SK-N-SH (cell line): ENCODE results near the gene UBE2L6. TPM values are rescaled to one million over a fixed set of nuclear protein-coding genes. Genes with fewer than 3 reads are reported as not detected.

Experiments
- CTCF ChIA-PET: fragments of 300-600, 350-600 bp; formaldehyde crosslinking; extraction: SDS; loops from one replicate; lab custom pipeline; 2021; lab: Yijun Ruan, JAX
- POLR2A ChIA-PET: fragments of 350-600 bp; sonication (Branson Sonifier 250); formaldehyde crosslinking; extraction: SDS; loops from one replicate; lab custom pipeline; 2020; ENCODE audit warnings: antibody characterized with exemption, inconsistent platforms; lab: Yijun Ruan, JAX
- DNase-seq: peaks from one replicate; pipeline ENCODE4 v3.0.0; 2012
- H2AFZ ChIP-seq: fragments of 200-600 bp; sonication (generic); 2 replicates; pipeline ENCODE4 v1.8.1; 2016; ENCODE audit warnings: antibody characterized with exemption, mild to moderate bottlenecking, low read depth
- H3F3A ChIP-seq: fragments of 200-600 bp; sonication (generic); replicated peaks from 2 replicates; pipeline ENCODE3; 2016; ENCODE audit warnings: antibody characterized with exemption, mild to moderate bottlenecking; ENCODE audit not compliant: insufficient read depth
- H3K27ac ChIP-seq, 2 experiments: fragments of 200-500 bp in 1 of 2; fragments of 200-600 bp in 1 of 2; sonication (Bioruptor generic) in 1 of 2; sonication (generic), shearing (Covaris generic) in 1 of 2; 2 replicates each; pipeline versions ENCODE4 v1.5.1 to v1.6.1; 2014 to 2016; ENCODE audit warnings: low read depth in 2 of 2, inconsistent platforms in 1 of 2, low read length in 1 of 2, mild to moderate bottlenecking in 1 of 2, mixed read lengths in 1 of 2
- H3K27me3 ChIP-seq: fragments of 200-600 bp; sonication (generic), shearing (Covaris generic); 2 replicates; pipeline ENCODE4 v1.6.1; 2016; ENCODE audit warnings: mixed run types; ENCODE audit not compliant: insufficient read depth
- H3K36me3 ChIP-seq, 2 experiments: fragments of 200-500 bp in 1 of 2; fragments of 200-600 bp in 1 of 2; sonication (Bioruptor generic) in 1 of 2; sonication (generic) in 1 of 2; replicated peaks in 1 of 2; 2 replicates each; pipeline versions ENCODE3 to v1.5.1; 2014 to 2016; ENCODE audit warnings: low read length in 1 of 2, mild to moderate bottlenecking in 1 of 2; ENCODE audit not compliant: insufficient read depth in 2 of 2, control insufficient read depth in 1 of 2
- H3K4me1 ChIP-seq, 2 experiments: fragments of 200-500 bp in 1 of 2; fragments of 200-600 bp in 1 of 2; sonication (Bioruptor generic) in 1 of 2; sonication (generic), shearing (Covaris generic) in 1 of 2; 2 replicates each; pipeline versions ENCODE4 v1.5.1 to v1.6.1; 2014 to 2016; ENCODE audit warnings: low read depth in 1 of 2, low read length in 1 of 2, mixed run types in 1 of 2; ENCODE audit not compliant: insufficient read depth in 2 of 2, control insufficient read depth in 1 of 2
- H3K4me2 ChIP-seq: fragments of 200-600 bp; sonication (generic), shearing (Covaris generic); 2 replicates; pipeline ENCODE4 v1.6.1; 2017; ENCODE audit warnings: mixed run types
- H3K4me3 ChIP-seq, 2 experiments: fragments of 200-500 bp in 1 of 2; fragments of 200-600 bp in 1 of 2; sonication (Bioruptor generic) in 1 of 2; sonication (generic), shearing (Covaris generic) in 1 of 2; 2 replicates each; pipeline versions ENCODE4 v1.5.1 to v1.8.1; 2014 to 2016; ENCODE audit warnings: low read depth in 2 of 2, inconsistent platforms in 1 of 2, low read length in 1 of 2, mild to moderate bottlenecking in 1 of 2, mixed read lengths in 1 of 2, moderate library complexity in 1 of 2
- H3K79me2 ChIP-seq: fragments of 200-600 bp; sonication (generic); 2 replicates; pipeline ENCODE4 v1.8.1; 2017; ENCODE audit warnings: mild to moderate bottlenecking; ENCODE audit not compliant: insufficient read depth
- H3K9ac ChIP-seq: fragments of 200-600 bp; sonication (generic); 2 replicates; pipeline ENCODE4 v1.6.1; 2017; ENCODE audit warnings: mixed run types
- H3K9me2 ChIP-seq: fragments of 200-600 bp; sonication (generic); 2 replicates; pipeline ENCODE4 v1.6.1; 2017; ENCODE audit warnings: mixed run types
- H3K9me3 ChIP-seq: fragments of 200-600 bp; sonication (generic); 2 replicates; pipeline ENCODE4 v1.6.1; 2017; ENCODE audit warnings: mixed run types, mild to moderate bottlenecking, moderate library complexity
- H4K20me1 ChIP-seq: fragments of 200-600 bp; sonication (generic); 2 replicates; pipeline ENCODE4 v1.6.1; 2017; ENCODE audit warnings: mild to moderate bottlenecking, mixed run types; ENCODE audit not compliant: insufficient read depth
- EZH2phosphoT487 ChIP-seq: fragments of 200-600 bp; sonication (generic); IDR thresholded peaks from 2 replicates; pipeline ENCODE4 v1.6.1; 2017; ENCODE audit warnings: low read depth, mixed run types, mild to moderate bottlenecking, antibody characterized with exemption, moderate library complexity, borderline replicate concordance
- GABPA ChIP-seq: IDR thresholded peaks from 2 replicates; pipeline ENCODE4 v1.4.0; 2012; ENCODE audit warnings: low read depth, mild to moderate bottlenecking
- JUND ChIP-seq: IDR thresholded peaks from 2 replicates; pipeline ENCODE4 v1.4.0; 2012
- MEF2A ChIP-seq: IDR thresholded peaks from 2 replicates; pipeline ENCODE4 v1.4.0; 2012; ENCODE audit warnings: low read depth, borderline replicate concordance
- MXI1 ChIP-seq: IDR thresholded peaks from 2 replicates; pipeline ENCODE4 v1.6.1; 2012; ENCODE audit warnings: mild to moderate bottlenecking, low read depth, low read length, improper control_type of control experiment
- NRF1 ChIP-seq: IDR thresholded peaks from 2 replicates; pipeline ENCODE4 v1.6.1; 2012; ENCODE audit warnings: low read depth, mild to moderate bottlenecking, low read length
- POLR2AphosphoS5 ChIP-seq: IDR thresholded peaks from 2 replicates; pipeline ENCODE4 v1.6.1; 2012; ENCODE audit warnings: low read depth, low read length
- RAD21 ChIP-seq: IDR thresholded peaks from 2 replicates; pipeline ENCODE4 v1.6.1; 2012; ENCODE audit warnings: mild to moderate bottlenecking, low read length
- RCOR1 ChIP-seq: fragments of 150-350 bp; IDR thresholded peaks from 2 replicates; pipeline ENCODE4 v1.6.1; 2017; ENCODE audit warnings: antibody characterized with exemption, low read length
- REST ChIP-seq: IDR thresholded peaks from 2 replicates; pipeline ENCODE4 v1.6.1; 2012; ENCODE audit warnings: mild to moderate bottlenecking, low read depth, low read length, moderate library complexity
- RFX5 ChIP-seq: IDR thresholded peaks from 2 replicates; pipeline ENCODE4 v1.6.1; 2012; ENCODE audit warnings: mild to moderate bottlenecking, improper control_type of control experiment, low read length
- SMC3 ChIP-seq: IDR thresholded peaks from 2 replicates; pipeline ENCODE4 v1.6.1; 2012; ENCODE audit warnings: low read depth, low read length, improper control_type of control experiment
- TCF12 ChIP-seq: IDR thresholded peaks from 2 replicates; pipeline ENCODE4 v1.4.0; 2012
- YY1 ChIP-seq: IDR thresholded peaks from 2 replicates; pipeline ENCODE4 v1.4.0; 2012; ENCODE audit warnings: low read depth, mild to moderate bottlenecking
- WGBS: methylation state at CpG from one replicate; pipeline ENCODE4 v1.1.6; 2017; ENCODE audit warnings: low lambda C conversion rate; 5-methylcytosine and 5-hydroxymethylcytosine counted together
- polyA plus RNA-seq, 3 experiments: library from polyadenylated mRNA; depleted of rRNA; stranded (reverse); fragments of >200 nt; gene quantifications; 2 replicates each; pipeline ENCODE4 v1.2.3, GENCODE V29; 2012
- TF ChIP-seq, protein P1 (sequence below): IDR thresholded peaks from 2 replicates; pipeline ENCODE4; 2012
- TF ChIP-seq, protein P2 (sequence below): IDR thresholded peaks from 2 replicates; pipeline ENCODE4 v1.4.0; 2012; ENCODE audit warnings: low read depth

Gene UBE2L6
- polyA plus RNA-seq, 1 of the 3 experiments (the other 2 are of a cell fraction) = 77.0 TPM

DNA sequence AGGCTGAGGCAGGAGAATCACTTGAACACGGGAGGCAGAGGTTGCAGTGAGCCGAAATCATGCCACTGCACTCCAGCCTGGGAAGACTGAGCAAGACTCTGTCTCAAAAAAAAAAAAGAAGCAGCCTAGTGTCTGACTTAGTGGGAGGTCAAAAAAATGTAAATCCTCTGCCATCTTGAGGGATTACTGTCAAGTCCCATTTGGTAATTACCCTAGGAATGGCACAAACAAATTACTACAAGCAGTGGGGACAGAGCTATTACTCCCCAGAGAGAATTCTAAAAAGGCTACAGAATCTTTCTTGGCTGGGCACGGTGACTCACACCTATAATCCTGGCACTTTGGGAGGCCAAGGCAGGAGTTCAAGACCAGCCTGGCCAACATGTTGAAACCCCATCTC lies 33.8 kb upstream of the UBE2L6 start:
- Histone ChIP-seq H3K4me2 (no peak overlapping the region), H3K36me3 (no peaks in the 10 kb centered on the region), H4K20me1 (no peaks in the 10 kb centered on the region), H3K4me1 (peaks cover 0 to 11% of the 10 kb centered on the region in 2 experiments; a peak in 1 of 4 replicates), H3F3A (no peaks in the 10 kb centered on the region), H3K4me3 (no peak overlapping the region), H3K9me2 (no peaks in the 10 kb centered on the region), H3K79me2 (no peaks in the 10 kb centered on the region), H2AFZ (no peak overlapping the region), H3K27ac (no peak overlapping the region), H3K27me3 (no peaks in the 10 kb centered on the region), H3K9ac (no peak overlapping the region), H3K9me3 (no peaks in the 10 kb centered on the region)
- DNase-seq = no peak
- TF ChIP-seq RAD21 (no peak), JUND (no peak), MEF2A (no peak), MXI1 (no peak)
- WGBS = 72% methylated on average over 3 of the region's 3 CpGs
- ChIA-PET POLR2A (no interaction called here), CTCF (interaction anchor here (1.0 to 1.6 kb wide), 3 partner anchors 18 to 43 kb away, joined by 3 to 4 read pairs (median 3); no protein-coding TSS in a partner anchor)

GRCh38 chr11:57599381-57599780 lies 31.9 kb upstream of the UBE2L6 start:
- Histone ChIP-seq H3K79me2 (no peaks in the 10 kb centered on the region), H3K27ac (no peak overlapping the region), H3K4me3 (no peak overlapping the region), H3K9me2 (no peaks in the 10 kb centered on the region), H2AFZ (no peak overlapping the region), H3F3A (no peaks in the 10 kb centered on the region), H3K4me1 (peaks cover 0 to 11% of the 10 kb centered on the region in 2 experiments; a peak in 1 of 4 replicates), H3K9me3 (no peaks in the 10 kb centered on the region), H3K36me3 (no peaks in the 10 kb centered on the region), H3K27me3 (0 out of 2 replicates have a peak, but pooled peaks cover 8% of the 10 kb centered on the region), H4K20me1 (no peaks in the 10 kb centered on the region), H3K9ac (no peak overlapping the region), H3K4me2 (no peak overlapping the region; the same call in 1 of the 2 replicates)
- WGBS = 46% methylated on average over 2 of the region's 2 CpGs
- POLR2A ChIA-PET = no interaction called here
- no peak for TF ChIP-seq TCF12
- no peak for TF ChIP-seq REST
- no peak for TF ChIP-seq EZH2phosphoT487
- TF ChIP-seq RCOR1 = no peak
- no peak for TF ChIP-seq SMC3
- no peak for TF ChIP-seq YY1
- no peak for TF ChIP-seq NRF1
- no peak for TF ChIP-seq GABPA
- TF ChIP-seq, protein P1, sequence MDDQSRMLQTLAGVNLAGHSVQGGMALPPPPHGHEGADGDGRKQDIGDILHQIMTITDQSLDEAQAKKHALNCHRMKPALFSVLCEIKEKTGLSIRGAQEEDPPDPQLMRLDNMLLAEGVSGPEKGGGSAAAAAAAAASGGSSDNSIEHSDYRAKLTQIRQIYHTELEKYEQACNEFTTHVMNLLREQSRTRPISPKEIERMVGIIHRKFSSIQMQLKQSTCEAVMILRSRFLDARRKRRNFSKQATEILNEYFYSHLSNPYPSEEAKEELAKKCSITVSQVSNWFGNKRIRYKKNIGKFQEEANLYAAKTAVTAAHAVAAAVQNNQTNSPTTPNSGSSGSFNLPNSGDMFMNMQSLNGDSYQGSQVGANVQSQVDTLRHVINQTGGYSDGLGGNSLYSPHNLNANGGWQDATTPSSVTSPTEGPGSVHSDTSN = no peak
- TF ChIP-seq POLR2AphosphoS5 = no peak
- TF ChIP-seq JUND = no peak
- TF ChIP-seq, protein P2, sequence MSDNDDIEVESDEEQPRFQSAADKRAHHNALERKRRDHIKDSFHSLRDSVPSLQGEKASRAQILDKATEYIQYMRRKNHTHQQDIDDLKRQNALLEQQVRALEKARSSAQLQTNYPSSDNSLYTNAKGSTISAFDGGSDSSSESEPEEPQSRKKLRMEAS = no peak
- no peak for TF ChIP-seq RFX5
- TF ChIP-seq MXI1 = no peak
- TF ChIP-seq RAD21 = no peak
- CTCF ChIA-PET = interaction anchor here (1.0 to 6.2 kb wide), 6 partner anchors 21 to 256 kb away, joined by 3 to 39 read pairs (median 6); partner anchors contain the start of gene UBE2L6
- no peak for DNase-seq
